Endothelial cell of umbilical vein (primary cell): Measurements from ENCODE around the gene ZFYVE28. TPM values are rescaled to one million over a fixed set of nuclear protein-coding genes. Genes with fewer than 3 reads are reported as not detected.

Experiments used
- BruUV-seq: library from RNA; stranded (reverse); fragments of 400-500 nt; replicated peaks from 2 replicates; lab custom pipeline; 2021; lab: Mats Ljungman, UMichigan
- CTCF ChIA-PET: fragments of 300-600, 350-600 bp; sonication (Branson Sonifier 250); formaldehyde crosslinking; loops from one replicate; lab custom pipeline; 2021; ENCODE audit warnings: antibody characterized with exemption, inconsistent platforms; lab: Charles Lee
- POLR2A ChIA-PET: fragments of 300-600, 350-600 bp; sonication (Branson Sonifier 250); formaldehyde crosslinking; loops from one replicate; lab custom pipeline; 2021; ENCODE audit warnings: antibody characterized with exemption, inconsistent platforms; lab: Charles Lee
- DNase-seq: peaks from one replicate; pipeline ENCODE4 v3.0.0-alpha.2; 2011; ENCODE audit warnings: low read depth, low spot score
- FAIRE-seq: peaks from 2 replicates; lab custom pipeline; 2011; peaks lifted over from hg19 to GRCh38; lab: Jason Lieb, UNC
- H2AFZ ChIP-seq: 2 replicates; pipeline ENCODE4 v1.6.0; 2012; ENCODE audit warnings: low read depth, low read length, control low read depth, inconsistent platforms
- H3K27ac ChIP-seq: 2 replicates; pipeline ENCODE4 v1.5.1; 2011; ENCODE audit warnings: low read depth, mild to moderate bottlenecking, control low read depth, low read length, moderate library complexity; ENCODE audit not compliant: insufficient read depth
- H3K27me3 ChIP-seq, 2 experiments: 2 replicates each; pipeline versions ENCODE4 v1.6.0 to v1.6.1; 2011; ENCODE audit warnings: low read length in 2 of 2, mixed read lengths in 1 of 2; ENCODE audit not compliant: control insufficient read depth in 2 of 2, insufficient read depth in 2 of 2
- H3K36me3 ChIP-seq, 2 experiments: 2 replicates in 1 of 2; 3 replicates in 1 of 2; pipeline ENCODE4 v1.5.1; 2011; ENCODE audit warnings: low read length in 2 of 2, mild to moderate bottlenecking in 1 of 2, moderate library complexity in 1 of 2; ENCODE audit not compliant: control insufficient read depth in 2 of 2, insufficient read depth in 2 of 2; ENCODE audit errors: extremely low read depth in 1 of 2
- H3K4me1 ChIP-seq: 3 replicates; pipeline ENCODE4 v1.5.1; 2011; ENCODE audit warnings: mild to moderate bottlenecking, low read length; ENCODE audit not compliant: control insufficient read depth, insufficient read depth; ENCODE audit errors: extremely low read depth
- H3K4me2 ChIP-seq: 2 replicates; pipeline ENCODE4 v1.6.1; 2011; ENCODE audit warnings: low read length, control low read depth, mixed read lengths; ENCODE audit not compliant: insufficient read depth
- H3K4me3 ChIP-seq, 3 experiments: fragments of 200-600 bp in 1 of 3; sonication (generic), shearing (Covaris generic) in 1 of 3; replicated peaks in 1 of 3; 2 replicates each; pipeline ENCODE4 v1.5.1; 2011 to 2016; ENCODE audit warnings: control low read depth in 3 of 3, low read length in 3 of 3, mild to moderate bottlenecking in 2 of 3, inconsistent platforms in 1 of 3, low read depth in 1 of 3, moderate library complexity in 1 of 3; ENCODE audit not compliant: insufficient read depth in 1 of 3
- H3K79me2 ChIP-seq: 2 replicates; pipeline ENCODE4 v1.6.0; 2012; ENCODE audit warnings: low read length, inconsistent platforms; ENCODE audit not compliant: control insufficient read depth, insufficient read depth
- H3K9ac ChIP-seq: replicated peaks from 2 replicates; pipeline ENCODE3; 2011; ENCODE audit warnings: low read length, control low read depth; ENCODE audit not compliant: insufficient read depth; ENCODE audit errors: extremely low read depth
- H3K9me1 ChIP-seq: replicated peaks from 3 replicates; pipeline ENCODE4 v1.6.0; 2011; ENCODE audit warnings: mild to moderate bottlenecking, low read length; ENCODE audit not compliant: control insufficient read depth, insufficient read depth; ENCODE audit errors: extremely low read depth
- H3K9me3 ChIP-seq: replicated peaks from 2 replicates; pipeline ENCODE4 v1.5.1; 2012; ENCODE audit warnings: low read length, inconsistent platforms; ENCODE audit not compliant: control insufficient read depth, insufficient read depth
- H4K20me1 ChIP-seq: replicated peaks from 2 replicates; pipeline ENCODE3; 2011; ENCODE audit warnings: mild to moderate bottlenecking, low read length; ENCODE audit not compliant: control insufficient read depth, insufficient read depth; ENCODE audit errors: extremely low read depth
- EZH2 ChIP-seq: IDR thresholded peaks from 2 replicates; pipeline ENCODE4 v1.6.1; 2012; ENCODE audit warnings: borderline replicate concordance, low read depth, mild to moderate bottlenecking, moderate library complexity, low read length, inconsistent platforms; ENCODE audit not compliant: severe bottlenecking
- FOS ChIP-seq: IDR thresholded peaks from 2 replicates; pipeline ENCODE4 v1.6.1; 2011; ENCODE audit warnings: mild to moderate bottlenecking, low read length, moderate library complexity, borderline replicate concordance; ENCODE audit not compliant: insufficient read depth
- GATA2 ChIP-seq: IDR thresholded peaks from 2 replicates; pipeline ENCODE4 v1.7.0; 2011; ENCODE audit warnings: low read depth, mild to moderate bottlenecking, moderate library complexity, mixed read lengths, low read length; ENCODE audit not compliant: insufficient read length, insufficient read depth
- JUN ChIP-seq: IDR thresholded peaks from 2 replicates; pipeline ENCODE4 v1.6.1; 2011; ENCODE audit warnings: borderline replicate concordance, low read depth; ENCODE audit not compliant: insufficient read length, insufficient read depth
- MAX ChIP-seq: IDR thresholded peaks from 2 replicates; pipeline ENCODE4 v1.6.1; 2011; ENCODE audit not compliant: insufficient read depth, insufficient read length
- MYC ChIP-seq: IDR thresholded peaks from one replicate; pipeline ENCODE4 v1.6.1; 2011; ENCODE audit warnings: mild to moderate bottlenecking, low read depth, low read length
- POLR2A ChIP-seq: IDR thresholded peaks from 2 replicates; pipeline ENCODE4 v1.6.1; 2012; ENCODE audit warnings: low read depth, mild to moderate bottlenecking, control low read depth, low read length
- POLR2AphosphoS5 ChIP-seq: IDR thresholded peaks from 2 replicates; pipeline ENCODE4 v1.6.1; 2012; ENCODE audit warnings: low read depth, mild to moderate bottlenecking, control low read depth, low read length, moderate library complexity; ENCODE audit not compliant: insufficient read depth
- dilution Hi-C: fragments of 300-500 bp; cut with MboI; formaldehyde crosslinking; loops from one replicate; pipeline ENCODE4 v1.15.0; 2019; ENCODE audit warnings: low sequenced_read_pairs; ENCODE audit not compliant: extremely low pct_ligation_motif_present
- intact Hi-C: fragments of 100-400 bp; cut with micrococcal nuclease; formaldehyde crosslinking; loops from one replicate; pipeline ENCODE4 v1.10.0; 2022
- polyA plus RNA-seq, 4 experiments: library from polyadenylated mRNA; depleted of rRNA in 3 of 4; stranded (reverse) in 3 of 4; unstranded in 1 of 4; fragments of >200 nt; gene quantifications; 2 replicates each; pipeline versions ENCODE4 v1.2.1 to v1.2.3, GENCODE V29; 2011 to 2012; ENCODE audit warnings: missing spikeins in 1 of 4
- total RNA-seq: library from RNA; stranded (reverse); gene quantifications from 2 replicates; pipeline ENCODE4 v1.2.3, GENCODE V29; 2021
- TF ChIP-seq, protein P1 (sequence below), 2 donors: IDR thresholded peaks; 1 replicate in 1 of 2; 2 replicates in 1 of 2; pipeline ENCODE4 v1.5.1; 2011; ENCODE audit warnings: low read length in 2 of 2, mild to moderate bottlenecking in 2 of 2, moderate library complexity in 2 of 2, control low read depth in 1 of 2, inconsistent platforms in 1 of 2, low read depth in 1 of 2; ENCODE audit not compliant: insufficient read depth in 1 of 2; ENCODE audit errors: extremely low read depth in 1 of 2

The ZFYVE28 gene
- total and polyA plus RNA-seq, 2 donors (not counting 3 experiments of a cell fraction or from before 2014, with no cell fraction given), result 5.8 to 7.1 TPM

- dilution Hi-C loops, result no loop called here
- Histone ChIP-seq H3K9ac (no peak overlapping the region), H3K27me3 (no peaks in the 10 kb centered on the region), H2AFZ (no peak overlapping the region), H3K4me1 (peaks cover 6% of the 10 kb centered on the region), H3K4me3 (no peak overlapping the region), H3K9me1 (no peaks in the 10 kb centered on the region), H4K20me1 (peaks cover 2% of the 10 kb centered on the region), H3K79me2 (peaks cover 10% of the 10 kb centered on the region), H3K4me2 (no peak overlapping the region), H3K9me3 (no peaks in the 10 kb centered on the region), H3K27ac (no peak overlapping the region), H3K36me3 (peaks cover 0 to 13% of the 10 kb centered on the region in 2 experiments)
- intact Hi-C loops, result no loop called here
- DNase-seq (no peak), FAIRE-seq (no peak)
- no TSS peak for BruUV-seq
- ChIA-PET CTCF (interaction anchor here (1.5 kb wide), 1 partner anchor 25 kb away, joined by 5 read pairs; no protein-coding TSS in a partner anchor), POLR2A (no interaction called here)
- TF ChIP-seq, protein P1, sequence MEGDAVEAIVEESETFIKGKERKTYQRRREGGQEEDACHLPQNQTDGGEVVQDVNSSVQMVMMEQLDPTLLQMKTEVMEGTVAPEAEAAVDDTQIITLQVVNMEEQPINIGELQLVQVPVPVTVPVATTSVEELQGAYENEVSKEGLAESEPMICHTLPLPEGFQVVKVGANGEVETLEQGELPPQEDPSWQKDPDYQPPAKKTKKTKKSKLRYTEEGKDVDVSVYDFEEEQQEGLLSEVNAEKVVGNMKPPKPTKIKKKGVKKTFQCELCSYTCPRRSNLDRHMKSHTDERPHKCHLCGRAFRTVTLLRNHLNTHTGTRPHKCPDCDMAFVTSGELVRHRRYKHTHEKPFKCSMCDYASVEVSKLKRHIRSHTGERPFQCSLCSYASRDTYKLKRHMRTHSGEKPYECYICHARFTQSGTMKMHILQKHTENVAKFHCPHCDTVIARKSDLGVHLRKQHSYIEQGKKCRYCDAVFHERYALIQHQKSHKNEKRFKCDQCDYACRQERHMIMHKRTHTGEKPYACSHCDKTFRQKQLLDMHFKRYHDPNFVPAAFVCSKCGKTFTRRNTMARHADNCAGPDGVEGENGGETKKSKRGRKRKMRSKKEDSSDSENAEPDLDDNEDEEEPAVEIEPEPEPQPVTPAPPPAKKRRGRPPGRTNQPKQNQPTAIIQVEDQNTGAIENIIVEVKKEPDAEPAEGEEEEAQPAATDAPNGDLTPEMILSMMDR (IDR thresholded peaks at IDR 0.05; ENCODE audit: extremely low read depth in 1 of 2, insufficient read depth in 1 of 2, low read depth in 1 of 2, low read length in 2 of 2), result no peak
- TF ChIP-seq JUN, result no peak
- TF ChIP-seq POLR2A, result no peak
- no peak for TF ChIP-seq EZH2
- no peak for TF ChIP-seq GATA2
- no peak for TF ChIP-seq POLR2AphosphoS5
- no peak for TF ChIP-seq MAX
- TF ChIP-seq MYC, result no peak
- TF ChIP-seq FOS, result no peak
These were observed 172.6 kb downstream of the ZFYVE28 start for GRCh38 chr4:2245787-2246275.
